Choroid plexus epithelial cell (primary cell): ENCODE measurements around the gene LRP1-AS.

Experiments used
- DNase-seq: peaks from one replicate; pipeline ENCODE4 v3.0.0-alpha.2; 2010; ENCODE audit warnings: low read depth
- H3K4me3 ChIP-seq: 2 replicates; pipeline ENCODE4 v1.5.1; 2011; ENCODE audit warnings: low read depth, mild to moderate bottlenecking, control low read depth, low read length, moderate library complexity
- TF ChIP-seq, protein P1 (sequence below): conservative IDR thresholded peaks from 2 replicates; pipeline ENCODE4 v1.5.1; 2011; ENCODE audit warnings: low read depth, mild to moderate bottlenecking, control low read depth, inconsistent platforms, low read length, moderate library complexity

LRP1-AS gene

GRCh38 chr12:57133013-57133569 lies 14.3 kb downstream of the LRP1-AS start:
- H3K4me3 ChIP-seq, result peak overlapping the region; percentile 32
- TF ChIP-seq, protein P1, sequence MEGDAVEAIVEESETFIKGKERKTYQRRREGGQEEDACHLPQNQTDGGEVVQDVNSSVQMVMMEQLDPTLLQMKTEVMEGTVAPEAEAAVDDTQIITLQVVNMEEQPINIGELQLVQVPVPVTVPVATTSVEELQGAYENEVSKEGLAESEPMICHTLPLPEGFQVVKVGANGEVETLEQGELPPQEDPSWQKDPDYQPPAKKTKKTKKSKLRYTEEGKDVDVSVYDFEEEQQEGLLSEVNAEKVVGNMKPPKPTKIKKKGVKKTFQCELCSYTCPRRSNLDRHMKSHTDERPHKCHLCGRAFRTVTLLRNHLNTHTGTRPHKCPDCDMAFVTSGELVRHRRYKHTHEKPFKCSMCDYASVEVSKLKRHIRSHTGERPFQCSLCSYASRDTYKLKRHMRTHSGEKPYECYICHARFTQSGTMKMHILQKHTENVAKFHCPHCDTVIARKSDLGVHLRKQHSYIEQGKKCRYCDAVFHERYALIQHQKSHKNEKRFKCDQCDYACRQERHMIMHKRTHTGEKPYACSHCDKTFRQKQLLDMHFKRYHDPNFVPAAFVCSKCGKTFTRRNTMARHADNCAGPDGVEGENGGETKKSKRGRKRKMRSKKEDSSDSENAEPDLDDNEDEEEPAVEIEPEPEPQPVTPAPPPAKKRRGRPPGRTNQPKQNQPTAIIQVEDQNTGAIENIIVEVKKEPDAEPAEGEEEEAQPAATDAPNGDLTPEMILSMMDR, result no peak
- DNase-seq, result peak; percentile 63

- TF ChIP-seq, protein P1, result no peak
- H3K4me3 ChIP-seq, result peak overlapping the region; percentile 85
- DNase-seq, result no peak
Observed at GRCh38 chr12:57131896-57132744, 15.3 kb downstream of the LRP1-AS start.

DNA sequence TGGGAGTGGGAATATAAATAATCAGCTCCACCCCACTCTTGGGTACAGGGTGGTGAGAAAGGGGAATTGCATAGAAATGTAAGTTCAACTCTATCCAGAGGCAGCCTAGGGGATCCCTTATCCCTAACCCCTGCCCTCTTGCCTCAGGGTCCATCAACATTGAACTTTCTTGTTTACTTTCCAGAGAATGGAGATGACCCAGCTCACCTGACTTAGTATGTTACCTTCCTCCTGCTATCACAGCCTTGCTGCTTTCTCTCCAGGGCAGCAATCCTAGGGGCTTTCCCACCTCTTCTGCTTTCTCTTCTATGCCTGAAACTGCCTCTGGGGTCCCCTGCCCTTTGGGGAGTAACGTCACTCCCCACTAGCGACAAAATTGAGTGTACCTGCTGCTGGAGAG lies 16.5 kb downstream of the LRP1-AS start:
- peak overlapping the region; percentile 85 for H3K4me3 ChIP-seq
- DNase-seq, result no peak
- TF ChIP-seq, protein P1, result no peak

DNA sequence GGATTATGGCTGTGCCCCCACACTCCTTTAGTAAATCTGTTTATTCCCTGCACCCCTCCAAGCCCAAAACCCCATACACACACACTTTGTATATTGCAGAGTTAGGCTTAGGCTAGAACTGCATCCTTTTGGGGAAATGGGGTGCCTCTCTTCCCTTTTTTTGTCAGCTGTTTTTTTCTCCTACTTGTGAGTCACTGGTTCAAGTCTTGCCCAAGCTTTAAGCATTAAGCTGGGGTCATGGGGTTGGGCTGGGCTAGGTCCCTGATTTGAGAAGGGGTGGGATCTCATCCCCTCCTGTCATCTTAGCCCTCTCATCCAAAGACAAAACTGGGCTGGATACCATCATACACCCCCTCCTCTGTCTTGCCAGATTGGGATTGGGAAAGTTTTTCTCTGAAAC lies 17.5 kb downstream of the LRP1-AS start:
- DNase-seq, result no peak
- peak overlapping the region; percentile 85 for H3K4me3 ChIP-seq
- TF ChIP-seq, protein P1, result no peak

DNA sequence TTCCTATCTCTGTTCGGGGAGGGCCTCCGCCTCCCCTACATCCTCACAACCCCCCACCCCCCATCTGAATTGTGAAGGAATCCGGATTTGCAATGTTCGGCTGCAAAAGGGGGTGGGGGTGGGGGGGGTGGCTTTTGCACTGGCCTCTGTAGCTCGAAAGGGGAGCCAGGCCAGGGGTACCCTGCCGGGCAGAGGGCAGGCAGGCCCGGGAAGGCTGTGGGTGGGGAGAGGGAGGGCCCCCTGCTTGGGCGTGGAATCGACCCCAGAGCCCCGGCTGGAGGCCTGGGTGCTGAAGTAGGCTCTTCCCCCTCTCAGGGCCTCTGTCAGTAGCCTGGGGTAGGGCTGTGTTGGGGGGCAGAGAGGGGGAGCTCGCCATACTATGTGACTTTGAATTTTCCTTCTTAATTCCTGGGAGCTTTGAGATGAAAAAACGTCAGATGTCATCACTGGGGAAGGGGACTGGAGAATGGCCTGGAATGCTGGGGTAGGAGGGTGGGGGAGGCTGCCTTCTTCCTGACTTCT lies 18.0 kb downstream of the LRP1-AS start:
- H3K4me3 ChIP-seq, result peak overlapping the region; percentile 85
- DNase-seq, result no peak
- TF ChIP-seq, protein P1, result no peak

GRCh38 chr12:57128519-57129247 lies 18.7 kb downstream of the LRP1-AS start:
- TF ChIP-seq, protein P1, result no peak
- peak overlapping the region; percentile 85 for H3K4me3 ChIP-seq
- no peak for DNase-seq
